ENCODE data around the gene MEF2B. TPM values are rescaled to one million over a fixed set of nuclear protein-coding genes. Genes with fewer than 3 reads are reported as not detected.
A peak's percentile ranks its signal among the peaks of the same experiment; 100 is the strongest.

MEF2B gene
- total RNA-seq = not detected

DNA sequence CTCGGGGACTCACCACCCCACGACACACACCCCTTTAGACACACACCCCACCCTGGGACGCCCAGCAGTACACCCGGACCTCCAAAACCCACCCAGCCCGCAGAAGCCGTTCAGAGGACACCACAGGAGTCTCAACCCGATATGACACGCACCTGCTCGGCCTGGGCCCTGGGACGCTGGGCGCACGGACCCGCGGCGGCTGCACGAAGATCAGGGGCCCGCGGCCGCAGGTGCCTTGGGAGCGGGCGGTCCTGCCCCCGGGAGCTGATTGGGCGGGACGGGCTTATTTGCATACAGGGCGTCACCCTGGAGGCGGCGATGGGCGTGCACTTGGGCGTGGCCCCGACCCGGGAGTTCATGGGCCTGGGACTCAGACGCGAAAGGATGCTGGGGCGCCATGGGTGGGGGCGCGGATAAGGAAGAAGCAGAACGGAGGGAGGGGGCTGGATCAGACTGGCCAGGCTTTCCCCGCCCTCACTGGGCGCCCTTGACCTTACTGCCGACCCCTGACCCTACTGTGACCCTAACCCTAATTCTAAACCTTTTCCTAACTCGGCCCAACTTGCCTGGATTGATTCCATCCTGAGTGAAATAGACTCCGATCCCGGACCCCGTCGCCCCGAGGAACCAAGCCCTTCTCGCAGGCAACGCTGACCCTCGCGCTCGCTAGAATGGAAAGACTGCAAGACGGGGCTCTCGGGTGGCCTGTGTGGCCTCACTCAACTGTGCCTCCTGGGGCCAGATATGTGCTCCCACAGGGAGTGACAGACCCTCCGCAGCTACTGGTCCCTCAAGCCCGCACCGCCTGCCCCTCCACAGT, at the start of gene MEF2B:
MEF2B (minus strand) TSS at position 211 of the 820 bp plus-strand sequence. CDS start 19,528 bp downstream, outside the sequence.
- peak; percentile 80 for DNase-seq

DNA sequence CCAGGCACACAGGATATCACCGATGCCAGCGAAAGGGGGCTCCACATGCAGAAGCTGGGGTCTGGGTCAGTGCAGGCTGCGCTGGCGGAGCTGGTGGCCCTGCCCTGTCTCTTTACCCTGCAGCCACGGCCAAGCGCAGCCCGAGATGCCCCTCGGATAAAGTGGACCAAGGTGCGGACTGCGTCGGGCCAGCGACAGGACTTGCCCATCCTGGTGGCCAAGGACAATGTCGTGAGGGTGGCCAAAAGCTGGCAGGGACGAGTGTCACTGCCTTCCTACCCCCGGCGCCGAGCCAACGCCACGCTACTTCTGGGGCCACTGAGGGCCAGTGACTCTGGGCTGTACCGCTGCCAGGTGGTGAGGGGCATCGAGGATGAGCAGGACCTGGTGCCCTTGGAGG, 48.8 kb upstream of the MEF2B start:
- DNase-seq = no peak

DNA sequence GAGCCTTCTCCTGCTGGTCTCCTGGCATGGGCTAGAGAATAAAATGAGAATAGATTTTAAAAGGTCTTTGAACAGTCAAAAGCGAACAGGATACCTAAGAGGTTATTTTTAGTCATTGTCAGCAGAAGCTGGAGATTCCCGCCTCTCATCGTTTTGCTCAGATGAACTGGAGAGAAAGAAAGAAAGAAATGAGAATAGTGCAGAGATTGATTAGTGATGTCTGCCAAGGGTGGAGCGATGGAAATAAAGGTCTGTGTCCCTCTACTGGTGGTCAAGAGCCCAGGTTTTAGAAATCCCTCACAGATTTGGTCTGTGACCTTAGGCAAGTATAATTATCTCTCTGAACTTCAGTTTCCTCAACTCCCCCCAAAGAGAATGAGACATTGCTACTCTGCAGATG, 47.0 kb upstream of the MEF2B start:
- DNase-seq = no peak

DNA sequence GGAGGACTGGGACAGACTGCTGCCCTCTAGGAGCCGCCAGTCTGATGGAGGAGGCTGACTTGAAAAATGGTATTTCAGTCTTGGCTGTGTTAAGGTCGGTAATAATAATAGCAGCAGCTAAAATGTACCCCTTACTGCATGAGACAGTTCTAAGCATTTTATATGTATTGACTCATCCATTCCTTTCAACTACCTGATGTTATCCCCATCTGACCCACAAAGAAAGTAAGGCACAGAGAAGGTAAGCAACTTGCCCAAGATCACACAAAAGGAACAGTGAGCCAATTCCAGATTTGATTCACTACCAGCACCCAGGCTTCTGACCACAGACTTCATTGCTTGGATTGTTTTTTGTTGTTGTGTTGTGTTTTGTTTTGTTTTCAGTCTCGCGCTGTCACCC, 45.7 kb upstream of the MEF2B start:
- DNase-seq = no peak

DNA sequence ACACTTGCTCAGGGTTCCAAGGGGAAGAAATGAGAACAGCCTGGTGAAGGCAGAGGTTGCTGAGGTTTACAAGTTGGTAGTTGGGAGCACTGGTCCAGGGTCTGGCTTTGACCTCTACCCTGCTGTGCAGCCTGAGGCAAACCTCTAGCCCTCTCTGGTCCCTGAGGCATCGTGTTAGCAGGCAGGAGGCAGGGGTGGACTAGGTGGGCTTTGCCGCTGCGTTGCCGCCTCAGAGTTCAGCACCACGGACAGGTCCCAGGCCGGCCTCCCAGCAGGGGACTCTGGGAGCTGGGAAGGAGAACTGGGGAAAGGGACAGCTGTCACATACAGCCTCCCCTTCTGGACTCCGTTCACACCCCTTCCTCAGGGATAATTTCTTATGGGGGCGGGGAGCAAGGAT, 44.8 kb upstream of the MEF2B start:
- peak; percentile 85 for DNase-seq

DNA sequence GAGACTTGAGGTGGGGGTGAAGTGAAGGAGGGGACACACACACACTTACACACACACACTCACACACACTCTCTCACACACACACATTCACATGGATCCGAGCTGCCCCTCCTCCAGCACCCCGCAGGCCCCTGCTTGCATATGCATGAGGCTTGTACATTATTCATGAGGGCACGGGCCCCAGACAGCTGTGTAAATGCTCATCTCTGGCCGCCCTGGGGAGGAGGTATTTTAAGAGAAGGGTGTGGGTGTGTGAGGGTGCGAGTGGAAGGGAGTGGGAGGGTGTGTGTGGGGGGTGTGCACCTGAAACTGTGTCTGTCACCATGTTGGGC, 44.1 kb upstream of the MEF2B start:
- DNase-seq = no peak

DNA sequence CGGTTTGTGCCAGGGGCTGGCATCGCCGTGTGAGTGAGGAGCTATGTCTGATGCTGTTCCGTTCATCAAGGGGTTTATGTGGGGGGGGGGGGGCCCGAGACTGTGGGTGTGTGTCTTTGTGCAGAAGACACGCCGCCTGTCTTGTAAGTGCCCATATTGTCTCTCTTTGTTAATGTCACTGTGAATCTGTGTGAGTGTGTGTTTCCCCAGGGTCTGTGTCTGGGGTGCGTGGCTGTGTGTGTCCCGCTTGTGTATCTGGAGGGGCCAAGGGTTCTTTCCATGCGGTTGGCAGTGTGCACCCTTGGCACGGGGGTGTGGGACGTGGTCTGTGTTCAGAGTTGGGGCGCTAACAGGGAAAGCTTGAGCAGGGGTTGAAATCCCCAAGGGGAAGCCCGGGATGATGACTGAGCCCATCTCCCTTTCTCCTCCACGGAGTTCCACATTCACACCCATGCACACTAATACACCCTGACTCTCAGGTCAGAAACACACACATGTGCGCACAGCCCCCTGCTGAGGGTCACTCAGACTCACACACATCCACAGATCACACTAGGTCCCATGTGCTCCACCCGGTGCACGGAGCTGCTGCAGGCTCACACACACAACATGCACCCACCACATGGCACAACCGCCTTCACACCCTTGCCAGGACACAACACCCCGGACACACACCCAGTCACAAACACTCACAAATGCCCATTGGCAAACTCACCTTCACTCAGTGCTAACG, 43.5 kb upstream of the MEF2B start:
- no peak for DNase-seq

DNA sequence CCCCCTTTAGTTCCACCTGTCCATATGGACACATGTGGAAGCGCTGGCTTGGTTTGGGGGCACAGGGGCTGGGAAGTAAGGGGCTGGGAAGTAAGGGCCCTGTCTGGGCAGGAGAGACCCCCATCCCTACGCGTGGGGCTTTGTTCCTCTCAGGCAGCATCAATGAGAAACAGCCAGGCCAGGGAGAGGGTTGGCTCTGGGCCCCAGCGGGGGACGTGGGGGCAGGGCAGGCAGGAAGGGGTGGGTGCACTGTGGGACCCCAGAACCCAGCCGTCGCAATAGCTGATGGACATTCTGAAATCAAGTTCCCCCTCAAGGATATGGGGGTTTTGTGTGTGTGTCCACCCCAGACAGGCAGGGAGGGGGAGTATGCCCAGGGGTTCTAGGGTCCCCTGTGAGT, 42.9 kb upstream of the MEF2B start:
- no peak for DNase-seq

DNA sequence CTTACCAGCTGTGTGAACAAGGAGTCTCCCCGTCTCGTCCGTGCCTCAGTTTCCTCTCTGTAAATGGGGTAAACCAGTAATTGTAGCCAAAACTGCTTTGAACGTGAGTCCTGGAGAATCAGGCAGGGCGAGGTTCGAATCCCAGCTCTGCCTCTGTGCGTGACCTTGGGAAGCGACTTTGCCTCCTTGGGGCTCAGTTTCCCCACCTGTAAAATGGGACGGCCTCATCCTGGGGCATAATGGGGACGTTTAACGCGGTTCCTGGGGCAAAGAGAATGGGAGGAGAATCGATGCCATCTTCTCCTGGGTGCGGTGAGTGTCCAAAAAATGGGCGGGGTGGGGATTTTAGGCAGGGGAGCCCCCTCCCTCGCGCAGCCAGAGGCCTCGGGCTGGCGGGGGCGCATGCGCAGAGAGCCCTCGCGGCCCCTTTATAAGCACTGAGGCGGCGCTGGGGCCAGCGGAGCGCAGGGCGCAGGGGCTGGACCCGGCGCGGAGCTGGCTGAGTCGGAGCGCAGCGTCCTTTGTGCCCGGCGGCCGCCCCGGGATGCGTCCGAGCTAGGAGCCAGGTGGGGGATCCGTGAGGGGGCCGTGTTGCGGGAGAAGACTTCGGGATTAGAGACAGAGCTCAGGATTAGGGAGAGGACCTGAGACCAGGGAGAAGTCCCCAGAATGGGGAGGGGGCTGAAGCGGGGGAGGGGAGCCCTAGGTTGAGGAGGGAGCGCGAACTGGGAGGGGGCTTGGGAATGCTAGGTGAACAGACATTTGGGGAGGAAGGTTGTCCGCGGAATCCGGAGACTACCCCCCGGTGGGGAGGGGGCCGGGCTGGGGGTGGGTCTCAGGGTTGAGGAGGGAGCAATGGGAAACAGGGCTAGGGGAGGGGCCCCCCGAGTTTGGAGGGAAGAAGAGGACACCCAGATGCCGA, 41.7 kb upstream of the MEF2B start, which contains the start of gene NCAN:
NCAN (plus strand) TSS at position 460 of the 922 bp plus-strand sequence. CDS start 4,996 bp downstream, outside the sequence.
- no peak for DNase-seq

DNA sequence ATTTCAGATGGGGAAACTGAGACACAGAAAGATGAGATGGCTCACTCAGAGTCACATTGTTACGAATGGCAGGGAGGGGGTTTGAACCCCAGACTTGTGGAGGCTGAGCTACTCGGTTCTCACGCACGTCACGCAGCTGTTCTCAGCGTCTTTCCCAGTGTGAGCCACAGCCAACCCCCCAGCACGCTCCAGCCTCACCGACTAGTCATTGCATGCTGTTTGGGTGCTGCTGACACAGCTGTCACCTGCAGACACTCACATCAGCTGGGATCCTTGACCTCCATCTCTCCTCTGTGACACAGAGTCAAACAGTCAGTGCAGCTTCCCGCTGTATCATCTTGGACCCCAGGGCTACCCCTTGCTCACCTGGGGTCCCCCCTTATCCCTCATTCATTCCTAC, 39.3 kb upstream of the MEF2B start:
- DNase-seq = no peak

DNA sequence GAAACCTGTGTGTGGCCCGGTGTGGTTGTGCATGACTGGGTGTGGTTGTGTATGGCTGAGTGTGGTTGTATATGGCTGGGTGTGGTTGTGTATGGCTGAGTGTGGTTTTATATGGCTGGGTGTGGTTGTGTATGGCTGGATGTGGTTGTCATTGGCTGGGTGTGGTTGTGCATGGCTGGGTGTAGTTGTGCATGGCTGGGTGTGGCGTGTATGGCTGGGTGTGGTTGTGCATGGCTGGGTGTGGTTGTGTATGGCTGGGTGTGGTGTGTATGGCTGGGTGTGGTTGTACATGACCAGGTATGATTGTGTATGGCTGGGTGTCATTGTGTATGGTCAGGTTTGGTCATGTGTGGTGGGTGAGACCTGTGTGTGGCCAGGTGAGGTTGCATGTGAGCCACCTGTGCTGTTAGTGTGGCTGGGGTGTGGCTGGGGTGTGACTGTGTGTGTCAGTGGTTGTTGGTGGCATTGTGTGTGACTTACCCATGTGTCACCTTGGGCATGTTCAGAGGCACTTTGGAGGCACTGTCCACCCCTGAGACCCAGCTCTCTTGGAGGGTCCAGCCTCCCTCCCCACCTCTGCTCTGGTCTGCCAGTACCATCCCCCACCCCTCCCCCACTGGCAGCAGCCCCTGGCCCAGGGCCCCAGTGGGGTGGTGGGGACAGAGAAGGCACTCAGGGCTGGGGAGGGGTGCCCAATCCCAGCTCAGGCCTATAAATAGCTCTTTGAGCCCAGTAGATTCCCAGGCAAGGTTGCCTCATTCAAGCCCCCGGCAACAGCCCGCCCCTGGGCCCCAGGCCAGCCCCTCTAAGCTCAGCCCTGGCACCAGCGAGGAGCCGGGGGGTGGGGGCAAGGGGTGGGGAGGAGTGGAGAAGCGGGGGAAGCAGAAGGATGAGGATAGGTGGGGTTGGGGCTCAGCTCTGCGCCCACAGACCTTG, 37.8 kb upstream of the MEF2B start:
- no peak for DNase-seq

DNA sequence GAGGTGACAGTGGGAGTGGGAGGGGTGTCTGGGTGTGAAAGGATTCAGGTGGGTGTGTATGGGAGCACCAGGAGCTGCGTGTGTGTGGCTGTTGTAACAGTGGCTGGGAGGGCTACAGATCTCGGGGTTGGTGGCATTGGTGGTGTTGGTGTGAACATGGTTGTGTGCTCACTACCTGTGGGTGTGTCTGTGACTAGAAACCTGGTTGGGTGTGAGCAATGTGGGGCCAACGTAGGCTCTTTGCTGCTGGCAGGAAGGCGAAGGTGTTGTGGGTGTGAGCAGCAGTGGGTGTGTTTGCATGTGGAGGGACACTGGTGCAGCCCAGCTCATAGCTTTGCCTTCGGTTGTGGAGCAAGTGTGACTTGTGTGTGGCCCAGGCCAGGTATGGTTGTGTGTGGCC, 36.9 kb upstream of the MEF2B start:
- DNase-seq = no peak

DNA sequence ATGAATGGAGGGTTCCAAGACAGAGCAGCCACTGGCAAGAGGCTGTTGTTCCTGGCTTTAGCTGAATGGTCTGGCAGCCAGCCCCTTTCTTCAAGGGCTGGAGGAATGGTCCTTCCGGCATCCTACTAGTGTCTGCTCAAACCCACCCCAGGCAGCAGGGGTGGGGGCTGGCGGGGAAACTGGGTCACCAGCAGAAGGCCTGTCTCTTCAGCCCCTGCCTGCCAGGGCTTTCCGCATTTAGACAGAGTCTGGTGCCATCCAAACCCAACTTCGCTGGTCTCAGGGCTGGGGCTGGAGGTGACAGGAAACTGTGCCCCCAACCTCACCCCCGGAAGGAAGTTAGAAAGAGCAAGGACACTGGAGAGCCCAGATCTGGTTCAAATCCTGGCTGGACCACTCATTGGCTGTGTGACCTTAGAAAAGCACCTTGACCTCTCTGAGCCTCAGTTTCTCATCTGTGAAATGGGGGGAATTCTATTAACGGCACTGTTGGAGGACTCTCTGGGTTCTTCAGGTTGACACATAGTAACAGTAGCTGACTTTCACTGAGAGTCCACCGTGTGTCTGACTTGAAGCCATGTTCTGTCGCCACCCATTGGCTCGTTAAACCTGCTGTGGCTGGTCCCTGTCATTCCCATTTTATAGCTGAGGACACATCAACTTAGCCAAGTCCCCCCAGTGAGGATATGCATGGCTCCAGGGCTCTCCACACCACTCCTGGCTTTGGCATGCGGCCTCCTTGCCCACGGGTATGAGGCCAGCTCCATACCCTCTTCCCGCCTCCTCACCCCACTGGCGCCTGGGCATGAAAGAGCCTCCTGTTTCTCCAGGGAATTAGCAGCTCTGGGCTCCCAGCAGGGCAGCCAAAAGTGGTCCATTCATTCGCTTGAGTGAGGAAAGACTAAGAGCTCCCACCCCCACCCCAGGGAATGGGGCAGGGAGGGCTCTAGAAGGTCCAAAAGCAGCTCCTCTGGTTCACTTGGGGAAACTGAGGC, 35.6 kb upstream of the MEF2B start:
- no peak for DNase-seq

DNA sequence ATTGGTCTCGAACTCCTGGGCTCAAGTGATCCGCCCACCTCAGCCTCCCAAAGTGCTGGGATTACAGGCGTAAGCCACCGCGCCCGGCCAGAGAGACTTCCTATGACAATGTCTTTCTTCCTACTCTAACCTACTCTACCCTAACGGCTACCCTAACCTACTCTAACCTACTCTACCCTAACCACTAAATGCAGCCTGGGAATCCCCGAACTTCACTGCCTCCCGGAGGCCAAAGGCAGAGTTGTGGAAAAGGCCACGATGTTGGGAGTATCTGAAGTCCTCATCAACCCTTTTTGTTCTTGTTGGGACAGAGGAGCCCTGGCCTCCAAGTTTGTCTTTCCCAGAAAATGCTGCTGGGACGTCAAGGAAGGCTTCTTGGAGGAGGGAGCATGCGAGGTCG, 34.1 kb upstream of the MEF2B start:
- DNase-seq = no peak

DNA sequence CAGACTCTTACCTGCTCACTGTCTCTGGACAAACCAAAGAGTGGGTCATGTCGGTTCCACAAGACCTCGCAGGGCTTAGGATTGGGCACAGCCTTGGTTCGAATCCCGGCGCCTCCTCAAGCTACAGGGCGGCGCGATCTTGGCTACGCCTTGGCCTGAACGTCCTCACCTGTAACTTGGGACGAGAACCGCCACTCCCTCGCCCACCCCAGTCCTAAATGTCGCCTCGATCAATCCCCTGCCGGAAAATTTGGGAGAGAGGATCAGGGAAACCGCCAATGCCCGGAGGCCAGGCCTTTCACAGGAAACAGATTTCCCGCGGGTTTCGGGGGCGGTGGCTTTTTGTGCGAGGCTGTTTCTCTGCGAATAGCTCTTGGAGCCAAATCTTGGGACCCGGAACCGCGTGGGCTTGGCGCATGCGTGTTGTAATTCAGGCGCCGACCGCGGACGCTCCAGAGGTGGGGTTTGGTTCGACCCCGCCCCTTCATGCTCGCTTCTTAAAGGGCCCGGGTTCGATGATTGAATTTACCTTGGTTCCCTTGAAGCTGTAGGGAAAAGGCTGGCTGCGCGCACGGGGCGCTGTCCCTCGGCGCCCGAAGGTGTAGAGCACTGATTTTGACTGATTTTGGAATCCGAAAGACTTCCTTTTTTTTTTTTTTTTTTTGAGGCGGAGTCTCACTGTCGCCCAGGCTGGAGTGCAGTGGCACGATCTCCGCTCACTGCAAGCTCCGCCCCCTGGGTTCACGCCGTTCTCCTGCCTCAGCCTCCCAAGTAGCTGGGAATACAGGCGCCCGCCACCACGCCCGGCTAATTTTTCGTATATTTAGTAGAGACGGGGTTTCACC, 33.2 kb upstream of the MEF2B start, which contains the start of gene NR2C2AP:
NR2C2AP (minus strand) TSS at position 403 of the 845 bp plus-strand sequence; CDS start at position 49, 354 bp downstream.
- peak; percentile 96 for DNase-seq

DNA sequence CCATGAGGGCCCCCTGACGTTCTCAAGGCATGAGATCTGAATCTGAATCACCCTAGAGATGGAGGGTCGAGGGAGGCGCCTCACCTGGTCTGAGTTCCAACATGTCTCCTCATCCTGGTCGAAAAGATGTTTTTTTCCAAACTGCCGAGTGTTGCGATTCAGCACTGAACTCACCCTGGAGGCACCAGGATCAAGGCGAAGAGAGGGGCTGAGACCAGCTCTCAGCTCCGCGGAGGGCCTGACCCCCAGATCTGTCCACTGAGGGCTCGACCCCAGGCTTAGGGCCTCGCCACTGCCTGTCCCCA, 32.6 kb upstream of the MEF2B start:
- no peak for DNase-seq

DNA sequence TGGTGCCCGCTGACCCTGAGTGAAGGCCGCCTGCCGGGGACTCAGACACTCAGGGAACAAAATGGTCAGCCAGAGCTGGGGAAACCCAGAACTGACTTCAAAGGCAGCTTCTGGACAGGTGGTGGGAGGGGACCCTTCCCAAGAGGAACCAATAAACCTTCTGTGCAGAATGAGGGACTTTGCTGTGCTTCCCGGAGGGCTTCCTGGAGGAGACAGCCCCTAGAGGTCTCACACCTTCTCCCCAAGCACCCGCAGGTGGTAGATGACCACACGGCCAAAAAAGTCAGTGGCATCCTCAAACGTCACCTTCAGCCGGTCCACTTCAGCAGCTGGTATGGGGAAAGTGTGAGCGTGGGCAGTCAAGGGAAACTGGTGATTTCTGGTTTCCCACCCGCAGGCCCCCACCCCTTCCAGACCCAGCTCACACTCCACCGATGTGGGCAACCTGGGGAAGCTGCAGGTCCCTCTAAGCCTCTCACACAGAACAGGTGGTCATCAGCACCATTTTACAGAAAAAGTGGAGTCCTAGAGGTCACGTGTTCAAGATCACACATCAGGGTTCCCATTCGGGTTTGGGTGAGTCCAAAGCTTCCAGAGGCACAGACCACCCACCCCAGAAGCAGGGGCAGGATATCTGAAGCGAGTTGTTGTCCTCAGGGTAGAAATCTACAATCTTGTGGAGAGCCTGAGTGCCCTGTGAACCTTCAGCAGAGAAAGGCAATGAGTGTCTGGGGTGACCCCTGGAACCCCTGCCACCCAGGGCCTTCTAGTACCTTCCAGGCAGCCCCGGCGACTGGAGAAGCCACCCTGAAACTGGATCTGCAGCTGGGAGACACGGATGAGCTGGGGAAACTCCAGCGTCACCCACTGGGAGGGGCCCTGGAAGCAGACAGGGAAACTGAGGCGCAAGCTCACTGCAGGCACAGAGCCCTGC, 31.9 kb upstream of the MEF2B start:
- DNase-seq = no peak

DNA sequence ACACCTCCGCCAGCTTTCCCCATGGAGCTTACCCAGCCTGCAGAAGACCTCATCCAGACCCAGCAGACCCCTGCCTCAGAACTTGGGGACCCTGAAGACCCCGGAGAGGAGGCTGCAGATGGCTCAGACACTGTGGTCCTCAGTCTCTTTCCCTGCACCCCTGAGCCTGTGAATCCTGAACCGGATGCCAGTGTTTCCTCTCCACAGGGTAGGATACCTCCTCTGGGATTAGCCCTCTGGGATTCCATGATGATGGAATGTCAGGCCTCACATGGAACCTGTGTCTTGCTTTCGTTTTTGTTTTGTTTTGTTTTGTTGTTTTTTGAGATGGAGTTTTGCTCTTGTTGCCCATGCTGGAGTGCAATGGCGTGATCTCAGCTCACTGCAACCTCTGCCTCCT, 23.9 kb upstream of the MEF2B start:
- no peak for DNase-seq

Data from tongue (tissue), 2 donors.